ENCODE results near the gene BCL7B.
"Not testable (repeated sequence)": the region's sequence is repeated elsewhere in the genome, so short reads cannot be mapped to it uniquely, and the experiment has no call there.

BCL7B gene

DNA sequence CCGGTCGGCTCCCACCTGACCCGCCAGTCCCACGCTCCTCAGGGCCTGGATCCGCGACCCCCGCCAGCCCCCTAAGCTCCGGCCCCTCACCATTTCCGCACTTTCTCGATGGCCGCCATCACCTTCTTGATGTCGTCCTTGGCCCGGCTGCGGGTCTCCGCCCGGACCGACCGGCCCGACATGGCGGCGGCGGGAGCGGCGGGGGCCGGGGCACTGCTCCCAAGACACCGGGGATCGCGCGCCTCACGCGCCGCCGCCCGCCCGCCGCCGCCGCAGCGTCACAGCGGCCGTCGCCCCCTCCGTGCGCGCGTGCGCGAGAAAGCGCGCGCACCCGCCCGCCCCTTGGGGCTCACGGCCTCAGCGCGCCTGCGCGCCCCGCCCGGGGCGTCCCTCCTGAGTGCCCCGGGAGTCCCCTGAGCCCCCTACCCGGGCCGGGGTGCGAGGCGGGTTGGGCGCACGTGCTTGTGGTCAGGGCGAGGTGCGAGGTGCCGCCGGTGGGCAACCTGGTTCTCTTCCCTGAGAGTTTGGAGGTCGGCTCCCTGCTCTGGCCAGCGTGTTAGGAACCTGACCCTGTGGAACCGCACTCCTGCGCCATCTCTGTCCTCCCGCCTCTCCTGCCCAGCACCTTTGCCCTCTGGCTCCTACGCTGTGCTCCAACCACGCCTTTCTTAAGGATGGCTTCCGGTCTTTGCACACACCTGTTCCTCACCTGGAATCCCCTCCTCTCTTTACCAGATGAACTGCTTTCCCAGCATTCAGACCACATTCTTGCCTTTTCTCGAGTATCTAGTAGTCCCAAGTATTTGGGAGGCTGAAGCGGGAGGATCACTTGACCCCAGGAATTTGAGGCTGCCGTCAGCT lies at the start of gene BCL7B:
Gene BCL7B, minus strand, starts transcription at position 294 of the 861 bp plus-strand sequence. Its CDS starts 112 bp downstream, at position 182.
- peak; percentile 63 for DNase-seq

DNA sequence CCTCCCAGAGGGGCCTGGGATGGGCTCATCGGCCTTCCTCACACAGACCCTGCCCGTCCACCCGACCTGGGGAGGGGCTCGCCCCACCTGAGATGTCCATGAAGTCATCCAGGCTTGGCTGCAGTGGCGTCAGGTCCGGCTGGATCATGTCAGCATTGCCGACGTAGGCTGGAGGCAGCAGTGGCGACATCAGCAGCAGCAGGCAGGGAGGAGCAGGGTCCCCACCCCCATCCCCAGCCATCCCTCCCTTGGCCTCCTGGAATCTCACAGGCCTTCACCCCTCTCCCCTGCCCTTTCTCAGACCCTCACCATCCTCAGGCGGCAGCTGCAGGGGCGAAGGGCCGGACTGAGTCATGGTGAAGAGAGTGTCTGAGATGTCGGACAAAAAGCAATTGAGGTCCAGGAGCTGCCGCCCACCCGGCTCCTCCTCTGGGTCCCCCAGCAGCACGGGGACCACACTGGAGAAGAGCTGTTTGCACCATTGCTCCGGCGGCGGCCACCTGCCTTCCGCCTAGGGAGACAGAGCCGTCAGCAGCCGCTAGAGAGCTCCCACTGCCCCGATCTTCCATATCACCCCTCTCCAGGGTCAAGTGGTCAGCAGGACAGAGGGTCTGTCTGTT lies 48.2 kb upstream of the BCL7B start:
- no peak for DNase-seq

DNA sequence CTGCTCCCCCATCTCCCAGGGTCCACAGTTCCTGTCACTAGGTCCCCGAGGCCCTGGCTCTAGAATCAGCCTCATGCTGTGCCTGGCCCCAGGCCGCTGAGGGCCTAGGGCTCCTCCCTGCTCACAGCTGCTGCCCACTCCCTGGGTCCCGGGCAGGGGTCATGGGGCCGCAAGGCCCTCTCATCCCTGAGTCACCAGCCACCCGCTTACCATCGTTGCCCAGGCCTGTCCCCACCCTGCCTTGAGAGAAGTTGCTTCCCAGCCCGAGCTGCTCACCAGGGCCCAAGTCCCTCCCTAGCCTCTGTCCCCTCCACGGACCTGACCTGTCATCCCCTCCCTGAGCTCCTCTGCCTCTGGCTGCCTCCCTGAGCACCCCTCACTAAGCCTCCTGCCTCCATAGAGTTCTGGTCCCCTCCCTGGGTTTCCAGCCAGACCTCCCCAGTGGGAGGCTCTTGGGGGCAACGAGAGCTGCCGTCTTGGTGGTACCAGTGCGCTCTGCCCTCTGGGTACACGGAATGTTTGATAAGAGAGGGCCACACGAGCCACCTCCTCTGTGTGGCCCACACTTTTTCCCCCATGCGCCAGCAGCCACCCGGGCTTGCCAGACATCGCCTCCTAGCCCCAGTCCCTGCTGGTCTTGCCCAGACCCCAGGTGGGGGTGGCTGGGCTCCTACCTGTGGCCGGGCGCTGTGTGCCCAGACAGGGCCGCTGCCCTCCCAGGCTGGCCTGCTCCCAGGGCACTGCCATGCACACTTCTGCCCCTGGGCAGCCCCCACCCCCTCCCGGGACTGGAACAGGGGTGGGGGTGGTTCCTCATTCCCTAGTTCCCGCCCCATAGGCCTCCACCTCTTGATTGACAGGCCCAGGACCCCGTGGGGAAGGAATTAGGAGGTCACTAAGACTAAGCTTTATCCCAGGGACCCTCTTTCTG lies 45.5 kb upstream of the BCL7B start:
- DNase-seq: no peak

DNA sequence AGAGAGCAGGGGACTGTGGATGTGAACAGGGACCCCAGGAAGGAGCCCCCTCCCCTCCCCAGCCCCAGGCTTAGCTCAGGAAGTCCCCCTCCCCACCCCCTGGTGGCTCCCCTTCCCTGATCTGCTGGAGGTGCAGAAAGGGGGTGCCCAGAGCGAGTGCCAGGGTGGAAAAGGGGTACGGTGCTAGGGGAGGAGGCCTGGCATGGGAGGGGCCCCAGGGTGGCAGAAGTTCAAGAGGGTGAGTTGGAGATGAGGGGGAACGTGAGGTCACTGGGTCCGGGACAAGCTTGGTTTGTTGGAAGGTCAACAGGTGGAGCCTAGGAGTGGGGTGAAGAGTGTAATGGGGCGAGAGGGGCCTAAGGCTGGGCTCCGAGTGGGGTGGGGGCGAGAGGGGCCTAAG lies 42.4 kb upstream of the BCL7B start:
- no peak for DNase-seq

DNA sequence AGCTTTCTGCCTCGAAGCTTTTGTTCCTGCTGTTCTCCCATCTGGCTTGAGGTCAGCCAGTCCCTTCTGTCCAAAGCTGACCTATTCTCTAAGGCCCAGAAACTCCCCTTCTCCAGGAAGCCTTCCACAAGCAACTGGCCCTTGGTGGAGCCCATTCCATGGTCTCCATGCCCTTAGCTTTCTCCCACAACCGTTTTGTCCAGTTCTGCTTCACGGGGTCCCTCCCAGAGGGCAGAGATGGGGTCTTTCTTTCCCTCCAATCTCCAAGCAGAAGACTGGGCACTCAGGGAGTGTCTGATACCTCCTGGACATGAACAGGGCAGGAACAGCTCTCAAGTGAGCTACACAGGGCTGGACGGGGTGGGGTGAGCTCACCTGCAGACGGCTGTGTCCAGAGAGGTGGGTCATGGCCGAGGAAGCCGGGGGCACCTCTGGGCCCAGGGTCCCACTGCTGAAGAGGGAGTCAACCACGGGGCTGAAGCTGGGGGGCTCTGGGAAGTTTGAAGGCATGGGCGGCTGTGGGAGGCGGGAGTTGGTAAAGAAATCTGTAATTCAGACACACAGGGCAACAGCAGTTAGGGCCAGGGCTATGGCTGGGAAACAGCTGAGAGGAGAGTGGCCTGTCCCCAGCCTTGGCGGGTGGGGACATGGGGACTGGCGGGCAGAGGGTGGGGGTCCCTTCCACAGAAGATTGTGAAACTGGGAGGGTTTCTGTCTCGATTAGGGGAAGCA lies 41.8 kb upstream of the BCL7B start:
- DNase-seq: no peak

DNA sequence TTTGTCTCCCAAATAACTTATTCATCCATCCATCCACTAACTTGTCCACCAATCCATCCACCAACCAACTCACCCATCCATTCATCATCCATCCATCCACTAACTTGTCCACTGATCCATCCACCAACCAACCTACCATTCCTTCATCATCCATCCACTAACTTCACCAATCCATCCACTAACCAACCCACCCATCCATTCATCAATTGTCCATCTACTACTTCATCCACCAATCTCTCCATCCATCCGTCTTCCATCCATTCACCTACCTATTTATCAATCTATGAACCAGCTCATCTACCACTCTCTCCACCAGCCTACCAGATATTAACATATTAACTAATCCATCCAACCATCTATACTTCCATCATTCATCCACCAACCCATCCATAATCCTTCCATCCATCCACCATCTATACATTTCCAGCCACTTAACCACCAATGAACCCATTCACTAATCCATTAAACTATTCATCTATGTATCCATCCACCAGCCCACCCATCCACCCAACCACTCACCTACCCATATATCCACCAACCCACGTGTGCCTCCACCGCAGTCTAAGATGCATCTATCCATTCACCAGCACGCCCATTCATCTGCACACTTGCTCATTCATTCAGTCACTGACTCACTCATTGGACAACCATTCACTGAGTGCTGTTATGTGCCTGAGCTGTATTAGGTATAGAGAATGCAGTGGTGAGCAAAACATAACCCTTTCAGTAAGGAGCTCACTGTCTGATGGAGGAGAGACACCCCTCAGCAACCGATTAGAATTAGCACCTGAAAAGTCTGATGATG lies 40.7 kb upstream of the BCL7B start:
- no peak for DNase-seq

DNA sequence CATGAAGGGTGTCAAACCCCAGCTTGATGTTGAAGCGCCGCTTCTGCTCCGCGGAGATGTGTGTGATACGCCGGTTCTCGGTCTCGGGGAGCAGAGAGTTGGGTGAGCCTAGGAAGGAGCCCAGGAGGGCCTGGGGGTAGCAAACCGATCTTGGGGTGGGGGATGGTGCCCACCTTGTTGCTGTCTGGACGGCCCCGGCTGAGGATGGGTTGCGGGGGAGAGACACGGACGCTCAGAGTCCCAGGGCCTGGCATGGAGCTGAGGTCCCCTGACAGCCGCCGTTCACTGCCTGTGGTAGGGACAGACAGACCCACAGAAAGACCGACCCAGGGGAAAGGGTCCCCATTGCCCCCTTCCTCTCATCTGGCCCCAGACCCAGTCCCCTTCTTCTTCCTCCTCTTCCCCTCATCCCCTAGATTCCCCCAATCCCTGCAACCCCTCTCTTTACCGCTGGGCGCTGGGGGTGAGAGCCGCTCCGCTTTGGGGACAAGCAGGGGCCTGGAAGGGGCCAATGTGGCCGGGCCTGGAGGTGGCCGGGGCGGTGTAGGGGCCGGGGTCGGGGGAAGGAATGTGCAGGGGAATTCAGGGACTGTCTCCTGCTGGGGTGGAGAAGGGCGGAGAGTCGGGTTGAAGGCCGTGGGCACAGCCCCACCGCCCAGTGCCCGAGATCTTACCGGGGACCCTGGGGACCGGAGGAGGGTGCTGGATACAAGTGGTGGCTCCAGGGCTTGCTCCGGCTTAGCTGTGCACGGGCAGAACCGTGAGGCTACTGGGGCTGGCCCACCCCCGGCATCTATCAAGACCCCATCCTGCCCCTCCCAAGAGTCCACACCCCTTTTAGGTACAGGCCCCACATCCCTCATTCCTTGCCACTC lies 38.9 kb upstream of the BCL7B start:
- no peak for DNase-seq

DNA sequence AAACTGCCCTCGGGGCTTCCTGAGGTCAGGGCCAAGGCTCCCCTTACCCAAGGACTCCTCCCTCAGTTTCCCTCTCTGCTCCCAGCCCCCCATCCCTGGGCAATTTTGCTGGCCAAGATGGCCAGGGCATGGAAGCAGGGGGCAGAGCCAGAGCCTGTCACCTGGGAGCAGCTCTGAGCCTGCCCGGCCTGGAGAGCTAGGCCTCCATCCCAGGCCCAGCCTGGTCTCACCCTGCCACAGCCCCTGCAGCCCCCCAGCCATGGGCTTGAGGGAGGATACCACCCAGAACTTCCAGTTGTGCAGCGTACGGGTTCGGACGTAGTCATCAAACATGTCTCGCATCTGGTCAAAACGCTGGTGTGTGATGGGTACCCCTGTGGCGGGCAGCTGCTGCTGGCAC lies 37.9 kb upstream of the BCL7B start:
- DNase-seq: no peak

DNA sequence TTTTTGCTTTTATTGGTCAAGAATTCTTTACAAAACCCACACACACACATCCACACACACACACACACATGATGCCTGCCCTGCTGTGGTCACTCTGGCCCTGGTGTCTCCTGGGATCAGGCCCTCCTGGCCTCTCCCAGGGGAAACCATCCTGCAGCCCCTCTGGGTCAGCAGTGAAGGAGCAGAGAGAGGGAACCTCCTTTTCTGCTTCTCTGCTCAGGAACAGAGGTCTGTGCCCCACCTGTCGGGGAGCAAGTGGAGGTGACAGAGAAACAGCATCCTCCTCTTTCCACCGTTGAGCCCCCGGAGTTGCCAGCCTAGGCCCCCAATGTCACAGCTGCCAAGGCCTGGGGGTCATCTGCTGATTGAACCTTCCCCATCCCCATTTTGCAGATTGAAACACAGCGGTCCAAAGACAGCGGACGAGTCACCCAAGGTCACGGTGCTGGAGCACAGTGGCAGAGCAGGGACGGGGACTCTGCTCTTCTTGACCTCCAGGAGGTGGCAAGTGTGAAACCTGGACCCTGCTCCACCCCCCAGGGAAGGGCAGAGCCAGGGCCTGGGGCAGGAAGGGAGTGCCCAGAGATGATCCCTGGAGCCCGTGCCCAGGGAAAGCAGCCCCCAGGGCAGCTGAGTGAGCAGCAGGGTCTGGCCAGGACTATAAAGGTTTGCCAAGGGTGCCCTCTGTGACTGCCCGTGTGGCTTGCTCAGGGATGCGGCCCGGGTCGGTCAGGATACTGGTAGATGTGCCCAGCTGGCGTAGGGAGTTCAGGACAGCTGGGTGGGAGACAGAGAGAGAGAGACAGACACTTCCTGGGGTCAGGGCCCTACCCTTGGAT lies 35.9 kb upstream of the BCL7B start:
- DNase-seq: no peak

DNA sequence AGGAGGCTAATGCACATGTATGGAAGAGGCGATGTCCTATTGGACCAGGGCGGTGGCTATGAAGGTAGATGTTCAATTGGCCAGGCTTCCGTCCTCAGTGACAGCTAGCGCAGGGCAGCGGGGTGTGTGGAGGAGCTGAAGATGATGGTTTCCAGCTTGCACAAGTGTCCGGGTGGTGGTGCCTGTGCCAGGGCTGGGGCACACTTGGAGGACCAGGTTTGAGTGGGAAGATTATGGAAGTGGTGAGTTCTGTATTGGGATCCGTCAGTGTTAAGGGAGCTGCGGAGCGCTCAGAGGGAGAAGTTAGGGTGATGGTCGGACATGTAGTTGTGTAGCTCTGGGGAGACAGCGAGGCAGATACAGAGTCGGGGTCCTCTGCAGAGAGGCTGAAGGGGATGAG lies 29.4 kb upstream of the BCL7B start:
- no peak for DNase-seq

DNA sequence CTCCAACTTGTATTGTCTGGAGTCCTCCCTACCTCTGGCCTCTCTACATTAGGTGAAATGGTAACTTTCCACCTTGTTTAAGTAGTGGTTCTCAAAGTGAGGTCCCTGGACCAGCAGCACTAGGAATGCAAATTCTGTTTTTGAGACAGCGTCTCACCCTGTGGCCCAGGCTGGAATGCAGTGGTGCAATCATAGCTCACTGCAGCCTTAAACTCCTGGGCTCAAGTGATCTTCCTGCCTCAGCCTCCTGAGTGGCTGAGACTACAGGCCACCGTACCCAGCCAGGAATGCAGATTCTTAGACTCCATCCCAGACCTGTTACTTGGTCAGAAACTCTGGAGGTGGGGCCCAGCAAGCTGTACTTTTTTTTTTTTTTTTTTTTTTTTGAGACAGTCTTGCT lies 27.7 kb upstream of the BCL7B start:
- no peak for DNase-seq

DNA sequence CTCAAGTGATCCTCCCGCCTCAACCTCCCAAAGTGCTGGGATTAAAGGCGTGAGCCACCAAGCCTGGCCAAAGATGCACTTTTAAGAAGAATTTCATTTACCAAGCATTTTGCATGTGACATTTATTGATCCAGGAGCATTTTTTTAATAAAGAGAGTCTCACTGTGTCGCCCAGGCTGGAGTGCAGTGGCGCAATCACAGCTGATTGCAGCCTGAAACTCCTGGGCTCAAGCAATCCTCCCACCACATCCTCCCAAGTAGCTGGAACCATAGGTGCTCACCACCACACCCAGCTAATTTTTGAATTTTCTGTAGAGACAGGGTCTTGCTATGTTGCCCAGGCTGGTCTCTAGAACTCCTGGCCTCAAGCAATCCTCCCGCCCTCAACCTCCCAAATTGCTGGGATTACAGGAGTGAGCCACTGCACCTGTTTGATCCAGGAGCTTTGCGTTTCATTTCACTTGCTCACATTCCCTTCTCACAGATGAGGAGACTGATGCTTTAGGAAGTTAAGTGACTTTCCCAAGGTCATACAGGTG lies 25.2 kb upstream of the BCL7B start:
- no peak for DNase-seq

DNA sequence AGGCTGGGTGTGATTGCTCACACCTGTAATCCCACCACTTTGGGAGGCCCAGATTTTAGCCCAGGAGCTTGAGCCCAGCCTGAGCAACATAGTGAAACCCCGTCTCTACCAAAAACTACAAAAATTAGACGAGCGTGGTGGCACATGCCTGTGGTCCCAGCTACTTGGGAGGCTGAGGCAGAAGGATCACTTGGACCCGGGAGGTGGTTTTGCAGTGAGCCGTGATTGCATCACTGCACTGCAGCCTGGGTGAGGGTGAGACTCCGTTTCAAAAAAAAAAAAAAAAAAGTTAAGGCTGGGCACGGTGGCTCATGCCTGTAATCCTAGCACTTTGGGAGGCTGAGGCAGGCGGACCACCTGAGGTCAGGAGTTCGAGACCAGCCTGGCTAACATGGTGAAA lies 23.5 kb upstream of the BCL7B start:
- not testable (repeated sequence) for DNase-seq

DNA sequence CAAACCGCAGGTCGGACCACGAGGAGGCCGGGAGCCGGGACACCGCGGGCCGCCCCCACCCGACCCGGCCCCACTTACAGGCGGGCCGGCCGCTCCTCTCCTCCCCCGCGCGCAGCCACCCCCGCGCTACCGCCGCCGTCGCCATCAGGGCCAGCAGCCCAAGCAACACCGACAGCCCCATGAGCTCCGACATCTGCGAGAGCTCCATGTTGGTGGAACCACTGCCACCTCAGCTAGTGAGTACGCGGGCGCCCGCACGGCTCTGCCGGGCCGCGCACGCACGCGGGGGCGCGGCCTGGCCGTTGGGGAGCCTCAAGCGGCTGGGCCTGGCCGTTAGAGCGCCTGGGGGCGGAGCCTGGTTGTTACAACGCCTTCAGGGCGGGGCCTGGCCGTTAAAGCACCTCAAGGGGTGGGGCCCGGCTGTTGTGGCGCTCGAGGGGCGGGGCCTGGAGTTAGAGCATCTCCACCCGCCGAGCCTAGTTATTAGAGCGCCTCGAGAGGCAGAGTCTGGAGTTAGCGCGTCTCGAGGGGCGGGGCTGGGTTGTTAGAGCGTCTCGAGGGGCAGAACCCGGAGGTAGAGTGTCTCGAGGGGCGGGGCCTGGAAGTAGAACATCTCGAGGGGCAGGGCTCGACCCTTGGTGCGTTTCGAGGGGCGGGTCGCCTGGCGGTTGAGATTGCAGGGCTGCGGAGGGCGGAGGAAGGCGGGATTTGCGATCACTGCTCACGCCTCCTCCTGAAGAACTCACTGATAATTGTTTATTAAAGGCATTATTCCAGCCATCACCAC lies 21.0 kb upstream of the BCL7B start, which contains the start of gene TBL2:
Gene TBL2, minus strand, starts transcription at position 238 of the 787 bp plus-strand sequence. Its CDS starts 30 bp downstream, at position 208.
- peak; percentile 99 for DNase-seq

DNA sequence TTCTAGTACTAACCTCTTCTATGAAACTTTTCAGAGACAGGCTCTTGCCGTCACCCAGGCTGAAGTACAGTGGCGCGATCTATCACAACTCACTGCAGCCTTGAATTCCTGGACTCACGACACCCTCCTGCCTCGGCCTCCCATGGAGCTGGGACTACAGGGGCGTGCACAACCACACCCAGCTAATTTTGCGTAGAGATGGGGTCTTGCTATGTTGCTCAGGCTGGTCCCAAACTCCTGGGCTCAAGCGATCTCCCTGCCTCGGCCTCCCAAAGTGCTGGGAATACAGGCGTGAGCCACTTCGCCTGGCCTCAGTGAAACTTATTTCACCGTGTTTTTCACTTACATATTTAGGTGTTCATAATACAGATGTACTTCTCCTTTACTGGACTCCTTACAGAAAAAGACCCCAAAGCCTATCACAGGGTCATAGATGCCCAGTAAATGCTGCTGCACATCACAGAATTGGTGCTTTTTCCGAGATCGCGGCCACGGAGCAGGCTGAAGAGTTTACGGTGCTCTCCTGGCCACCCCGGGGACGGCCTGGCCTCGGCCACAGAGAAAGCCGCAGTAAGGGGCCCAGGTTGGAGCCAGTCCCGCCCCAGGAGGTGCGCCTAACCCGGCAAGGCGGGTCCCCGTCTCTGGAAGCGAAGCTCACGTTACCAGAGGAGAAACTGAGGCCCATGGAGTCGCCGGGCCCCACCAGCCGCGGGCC lies 20.3 kb upstream of the BCL7B start:
- DNase-seq: no peak

DNA sequence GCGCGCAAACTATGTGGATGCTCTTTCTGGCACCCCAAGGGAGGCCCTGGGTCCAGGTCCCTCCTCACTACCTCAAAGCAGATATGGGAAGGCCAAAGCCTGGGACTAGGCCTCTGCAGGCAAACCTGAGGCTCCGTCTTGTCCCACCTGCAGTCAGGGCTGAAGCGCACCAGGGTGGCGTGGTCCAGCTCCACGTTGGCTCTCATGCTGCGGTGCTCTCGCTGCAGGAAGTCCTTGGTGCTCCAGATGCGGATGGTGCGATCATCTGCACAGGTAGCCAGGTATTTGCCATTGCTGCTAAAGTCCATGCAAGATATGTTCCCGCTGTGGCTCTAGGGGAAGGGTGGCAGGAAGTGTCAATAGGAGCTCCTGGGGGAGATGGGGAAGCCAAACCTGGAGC lies 16.3 kb upstream of the BCL7B start:
- no peak for DNase-seq

DNA sequence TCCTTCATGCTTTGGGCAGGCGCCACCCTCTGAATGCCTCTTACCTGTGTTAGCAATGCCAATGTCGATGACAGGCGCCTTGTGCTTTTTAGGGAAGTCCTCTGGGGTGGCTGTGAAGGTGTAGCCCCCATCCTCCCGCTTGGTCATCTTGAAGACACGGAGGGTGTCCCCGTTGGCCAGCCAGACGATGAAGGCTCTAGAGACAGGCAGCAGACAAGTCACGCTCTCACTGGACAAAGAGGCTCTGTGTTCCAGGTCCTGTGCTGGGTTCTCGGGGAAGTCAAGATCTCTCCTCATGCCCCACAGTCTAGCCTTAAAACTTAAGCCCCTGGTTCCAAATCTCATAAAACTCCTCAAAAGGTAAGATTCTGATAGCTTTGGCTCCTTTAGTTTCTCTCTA lies 15.8 kb upstream of the BCL7B start:
- no peak for DNase-seq

DNA sequence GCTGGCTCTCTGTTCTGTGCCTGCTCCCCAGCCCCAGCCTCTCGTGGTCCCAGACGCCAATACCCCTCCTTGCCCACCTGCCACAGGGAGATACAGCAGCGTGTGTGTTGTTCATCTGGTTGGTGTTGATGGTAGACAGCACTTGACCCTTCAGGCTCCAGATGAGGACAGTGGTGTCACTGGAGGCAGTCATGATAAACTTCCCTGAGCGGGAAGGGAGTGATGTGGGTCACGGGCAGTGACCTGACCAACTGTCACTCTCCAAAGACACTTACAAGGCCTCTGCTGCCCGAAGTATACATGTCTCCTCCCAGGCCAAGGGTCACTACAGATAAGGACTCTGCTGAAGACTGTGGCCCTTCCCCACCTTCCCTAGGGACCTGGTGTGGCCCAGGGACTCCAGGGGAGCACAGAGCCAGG lies 15.3 kb upstream of the BCL7B start:
- DNase-seq: no peak
